ENCODE results near the gene NFE2L1. TPM values are rescaled to one million over a fixed set of nuclear protein-coding genes. Genes with fewer than 3 reads are reported as not detected.

NFE2L1 gene
- total and polyA plus RNA-seq, 2 of the 8 experiments (the other 6 are each of a cell fraction or from before 2014, with no cell fraction given): 140 to 143 TPM

GRCh38 chr17:48055531-48056245 is 7.5 kb downstream of the NFE2L1 start:
- peaks cover 6% of the 10 kb centered on the region; the same call in 1 of the 2 replicates for H3K23me2 ChIP-seq (ENCODE audit: low read depth, low read length)
- H2AK5ac ChIP-seq (ENCODE audit: low read depth, low read length): peak overlapping the region; percentile 94
- FAIRE-seq (peak; percentile 94), DNase-seq (ENCODE audit: low read depth in 1 of 2, low spot score in 2 of 2) (peak; percentile 64 to 70)
- H3K4me3 ChIP-seq (ENCODE audit: extremely low read depth in 1 of 4, insufficient read depth in 2 of 4, low read depth in 3 of 4, low read length in 4 of 4): peak overlapping the region; percentile 79 to 98 (median 84)
- peak overlapping the region; percentile 88 for H3K27ac ChIP-seq (ENCODE audit: low read depth, low read length)
- H3K56ac ChIP-seq (replicated peaks; ENCODE audit: insufficient read length, low read depth, low read length): peak overlapping the region; percentile 54
- H3K14ac ChIP-seq (ENCODE audit: insufficient read length): no peak overlapping the region
- CTCF ChIA-PET (ENCODE audit: partially characterized antibody): interaction anchor here (0.7 to 14.5 kb wide), 16 partner anchors 9 to 710 kb away, joined by 3 to 203 read pairs (median 4); partner anchors contain the start of gene SNX11
- peak overlapping the region; percentile 94 for H4K91ac ChIP-seq (replicated peaks; ENCODE audit: insufficient read length, low read length)
- no peaks in the 10 kb centered on the region for H3K9me3 ChIP-seq (ENCODE audit: insufficient read depth in 2 of 2, low read depth in 1 of 2, low read length in 1 of 2)
- H3K79me1 ChIP-seq (ENCODE audit: low read depth, low read length): peaks cover 14% of the 10 kb centered on the region
- H4K5ac ChIP-seq (ENCODE audit: insufficient read length, low read depth, low read length): peak overlapping the region; percentile 73
- H3K4ac ChIP-seq (replicated peaks; ENCODE audit: insufficient read length, low read depth, low read length): peak overlapping the region; percentile 63
- no peak overlapping the region for H2AFZ ChIP-seq (ENCODE audit: low read length)
- no peaks in the 10 kb centered on the region for H3K27me3 ChIP-seq (replicated peaks in 1 of 4; ENCODE audit: control insufficient read depth in 3 of 4, extremely low read depth in 1 of 4, insufficient read depth in 3 of 4, low read length in 3 of 4)
- H2BK12ac ChIP-seq (ENCODE audit: low read depth, low read length): peak overlapping the region; percentile 98
- peaks cover 13 to 84% of the 10 kb centered on the region in 2 experiments for H3K79me2 ChIP-seq (ENCODE audit: control insufficient read depth in 1 of 2, insufficient read depth in 2 of 2, low read length in 2 of 2)
- H3K9ac ChIP-seq (replicated peaks in 1 of 4; ENCODE audit: extremely low read depth in 1 of 4, low read depth in 3 of 4, low read length in 3 of 4): peak overlapping the region in 3 of 4 experiments; percentile 51 to 89 (median 77); a peak in 6 of 7 replicates
- H2BK20ac ChIP-seq (ENCODE audit: low read length): peak overlapping the region; percentile 66; the same call in 1 of the 2 replicates
- H3K4me2 ChIP-seq (ENCODE audit: insufficient read depth in 1 of 2, low read depth in 2 of 2, low read length in 2 of 2): peak overlapping the region; percentile 89 to 90
- peak overlapping the region; percentile 96 for H3K18ac ChIP-seq (ENCODE audit: extremely low read depth, low read length)
- H4K20me1 ChIP-seq (replicated peaks in 1 of 2; ENCODE audit: control insufficient read depth in 1 of 2, insufficient read depth in 2 of 2, low read length in 2 of 2): peaks cover 12 to 35% of the 10 kb centered on the region in 2 experiments
- peak overlapping the region; percentile 57 for H2BK120ac ChIP-seq (replicated peaks; ENCODE audit: low read depth, low read length)
- H2BK5ac ChIP-seq (ENCODE audit: low read depth, low read length): peak overlapping the region; percentile 99
- H3K4me1 ChIP-seq (replicated peaks in 1 of 4; ENCODE audit: control insufficient read depth in 3 of 4, insufficient read depth in 4 of 4, low read length in 3 of 4): peaks cover 16 to 55% (median 35%) of the 10 kb centered on the region in 4 experiments
- peak overlapping the region; percentile 22; the same call in 1 of the 2 replicates for H4K8ac ChIP-seq (ENCODE audit: extremely low read depth, insufficient read depth, low read length)
- H2BK15ac ChIP-seq (ENCODE audit: low read length): no peak overlapping the region; the same call in 1 of the 2 replicates
- WGBS, 2 experiments (ENCODE audit: extremely low coverage in 1 of 2, insufficient coverage in 1 of 2, insufficient read length in 1 of 2, insufficient replicate concordance in 2 of 2, low coverage in 1 of 2, low lambda C conversion rate in 2 of 2, missing lambda C conversion rate in 1 of 2): 1% methylated on average over 5 of the region's 5 CpGs; no CpG with 5 or more reads in 1 of the 2 experiments
- POLR2A ChIA-PET (ENCODE audit: partially characterized antibody): interaction anchor here (0.7 to 41.8 kb wide), 30 partner anchors 10 to 1181 kb away, joined by 3 to 1227 read pairs (median 4); partner anchors contain the start of genes CBX1, CDK5RAP3, COPZ2 and NFE2L1
- no peak overlapping the region for H3K23ac ChIP-seq (ENCODE audit: insufficient read length)
- peaks cover 29 to 68% (median 48%) of the 10 kb centered on the region in 4 experiments for H3K36me3 ChIP-seq (ENCODE audit: control insufficient read depth in 2 of 4, insufficient read depth in 4 of 4, low read length in 3 of 4)
- TF ChIP-seq JUND (IDR thresholded peaks at IDR 0.05; ENCODE audit: low read length): peak; percentile 72
- TF ChIP-seq BRCA1 (IDR thresholded peaks at IDR 0.05; ENCODE audit: low read depth, low read length): no peak
- no peak for TF ChIP-seq SUZ12 (IDR thresholded peaks at IDR 0.05; ENCODE audit: low read length)
- TF ChIP-seq, protein P1, sequence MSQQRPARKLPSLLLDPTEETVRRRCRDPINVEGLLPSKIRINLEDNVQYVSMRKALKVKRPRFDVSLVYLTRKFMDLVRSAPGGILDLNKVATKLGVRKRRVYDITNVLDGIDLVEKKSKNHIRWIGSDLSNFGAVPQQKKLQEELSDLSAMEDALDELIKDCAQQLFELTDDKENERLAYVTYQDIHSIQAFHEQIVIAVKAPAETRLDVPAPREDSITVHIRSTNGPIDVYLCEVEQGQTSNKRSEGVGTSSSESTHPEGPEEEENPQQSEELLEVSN (IDR thresholded peaks at IDR 0.05): no peak
- no peak for TF ChIP-seq MAFK (IDR thresholded peaks at IDR 0.05; ENCODE audit: low read depth, low read length)
- TF ChIP-seq, protein P2, sequence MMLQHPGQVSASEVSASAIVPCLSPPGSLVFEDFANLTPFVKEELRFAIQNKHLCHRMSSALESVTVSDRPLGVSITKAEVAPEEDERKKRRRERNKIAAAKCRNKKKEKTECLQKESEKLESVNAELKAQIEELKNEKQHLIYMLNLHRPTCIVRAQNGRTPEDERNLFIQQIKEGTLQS (IDR thresholded peaks at IDR 0.05; ENCODE audit: insufficient read depth, low read depth, low read length): peak; percentile 85
- no peak for TF ChIP-seq BCL11A (IDR thresholded peaks at IDR 0.05; ENCODE audit: low read depth in 2 of 2, low read length in 2 of 2)
- no peak for TF ChIP-seq RFX5 (IDR thresholded peaks at IDR 0.05; ENCODE audit: borderline replicate concordance, low read depth, low read length)
- TF ChIP-seq TAF1 (IDR thresholded peaks at IDR 0.05; ENCODE audit: low read depth, low read length): peak; percentile 77; the same call in 1 of the 2 replicates
- TF ChIP-seq SIRT6 (IDR thresholded peaks at IDR 0.05; ENCODE audit: low read length): no peak

Data from H1 (cell line).